NK-92 treated with Interleukin-12 subunit alpha and Interleukin-12 subunit beta, amount 100 ng/mL, for 24 hours (cell line): ENCODE measurements around the gene MAPKAP1.

Source experiments
- DNase-seq: peaks from one replicate; lab custom pipeline; 2025; lab: John Stamatoyannopoulos, UW

MAPKAP1 gene

GRCh38 chr9:125513668-125514413 lies 193.2 kb downstream of the MAPKAP1 start:
- peak; percentile 4 for DNase-seq

GRCh38 chr9:125513303-125513667 lies 193.7 kb downstream of the MAPKAP1 start:
- DNase-seq: no peak

- DNase-seq: no peak
Observed at GRCh38 chr9:125511789-125512660, 195.0 kb downstream of the MAPKAP1 start.

GRCh38 chr9:125510980-125511379 lies 196.0 kb downstream of the MAPKAP1 start:
- no peak for DNase-seq

- DNase-seq: no peak
Observed at GRCh38 chr9:125509476-125509875, 197.5 kb downstream of the MAPKAP1 start.

GRCh38 chr9:125508249-125508648 lies 198.8 kb downstream of the MAPKAP1 start:
- no peak for DNase-seq

- no peak for DNase-seq
Observed at GRCh38 chr9:125507226-125507625, 199.8 kb downstream of the MAPKAP1 start.

GRCh38 chr9:125505988-125506438 lies 201.0 kb downstream of the MAPKAP1 start:
- no peak for DNase-seq

GRCh38 chr9:125504616-125505015 lies 202.4 kb downstream of the MAPKAP1 start:
- no peak for DNase-seq

GRCh38 chr9:125497906-125498305 lies 209.1 kb downstream of the MAPKAP1 start:
- DNase-seq: no peak

- DNase-seq: no peak
Observed at GRCh38 chr9:125497478-125497877, 209.5 kb downstream of the MAPKAP1 start.

- no peak for DNase-seq
Observed at GRCh38 chr9:125496313-125496834, 210.6 kb downstream of the MAPKAP1 start.

- no peak for DNase-seq
Observed at GRCh38 chr9:125495172-125496119, 211.6 kb downstream of the MAPKAP1 start.

GRCh38 chr9:125494653-125494915 lies 212.4 kb downstream of the MAPKAP1 start:
- no peak for DNase-seq

GRCh38 chr9:125493881-125494652 lies 212.9 kb downstream of the MAPKAP1 start:
- no peak for DNase-seq

- no peak for DNase-seq
Observed at GRCh38 chr9:125493384-125493783, 213.6 kb downstream of the MAPKAP1 start.

GRCh38 chr9:125492719-125493118 lies 214.3 kb downstream of the MAPKAP1 start:
- no peak for DNase-seq

- DNase-seq: no peak
Observed at GRCh38 chr9:125487842-125488241, 219.2 kb downstream of the MAPKAP1 start.

GRCh38 chr9:125486576-125486975 lies 220.4 kb downstream of the MAPKAP1 start:
- no peak for DNase-seq

GRCh38 chr9:125486152-125486508 lies 220.9 kb downstream of the MAPKAP1 start:
- DNase-seq: no peak

- DNase-seq: no peak
Observed at GRCh38 chr9:125485471-125486151, 221.4 kb downstream of the MAPKAP1 start.
